ENCODE data around the gene MBNL1.

DNA sequence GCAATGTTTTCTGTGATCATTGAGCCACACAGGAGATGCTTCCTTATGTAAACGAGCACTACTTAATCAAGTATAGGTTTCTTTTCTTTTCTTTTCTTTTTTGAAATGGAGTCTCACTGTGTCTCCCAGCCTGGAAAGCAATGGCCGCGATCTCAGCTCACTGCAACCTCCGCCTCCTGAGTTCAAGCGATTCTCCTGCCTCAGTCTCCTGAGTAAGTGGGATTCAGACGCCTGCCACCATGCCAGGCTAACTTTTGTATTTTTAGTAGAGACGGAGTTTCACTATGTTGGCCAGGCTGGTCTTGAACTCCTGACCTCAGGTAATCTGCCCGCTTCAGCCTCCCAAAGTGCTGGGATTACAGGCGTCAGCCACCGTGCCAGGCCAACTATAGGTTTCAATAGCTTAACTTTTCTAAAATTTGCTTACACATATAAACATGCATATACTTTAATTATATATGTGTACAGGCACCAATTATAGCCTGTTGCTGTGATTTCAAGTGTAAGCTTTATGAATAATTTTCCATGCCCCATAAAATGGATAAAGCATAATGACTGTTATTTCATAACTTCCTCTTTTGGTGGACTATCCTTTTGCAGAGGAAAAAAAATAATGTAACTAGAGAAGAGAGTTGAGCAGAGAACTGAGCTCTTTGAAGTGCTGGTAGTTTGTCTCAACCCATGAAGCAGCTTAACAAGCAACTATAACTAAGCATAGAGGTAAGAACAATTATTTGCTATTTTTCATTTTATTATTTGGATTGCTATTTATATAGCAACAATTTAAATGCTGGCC, 24.8 kb upstream of the MBNL1 start:
- TF ChIP-seq, protein P1, sequence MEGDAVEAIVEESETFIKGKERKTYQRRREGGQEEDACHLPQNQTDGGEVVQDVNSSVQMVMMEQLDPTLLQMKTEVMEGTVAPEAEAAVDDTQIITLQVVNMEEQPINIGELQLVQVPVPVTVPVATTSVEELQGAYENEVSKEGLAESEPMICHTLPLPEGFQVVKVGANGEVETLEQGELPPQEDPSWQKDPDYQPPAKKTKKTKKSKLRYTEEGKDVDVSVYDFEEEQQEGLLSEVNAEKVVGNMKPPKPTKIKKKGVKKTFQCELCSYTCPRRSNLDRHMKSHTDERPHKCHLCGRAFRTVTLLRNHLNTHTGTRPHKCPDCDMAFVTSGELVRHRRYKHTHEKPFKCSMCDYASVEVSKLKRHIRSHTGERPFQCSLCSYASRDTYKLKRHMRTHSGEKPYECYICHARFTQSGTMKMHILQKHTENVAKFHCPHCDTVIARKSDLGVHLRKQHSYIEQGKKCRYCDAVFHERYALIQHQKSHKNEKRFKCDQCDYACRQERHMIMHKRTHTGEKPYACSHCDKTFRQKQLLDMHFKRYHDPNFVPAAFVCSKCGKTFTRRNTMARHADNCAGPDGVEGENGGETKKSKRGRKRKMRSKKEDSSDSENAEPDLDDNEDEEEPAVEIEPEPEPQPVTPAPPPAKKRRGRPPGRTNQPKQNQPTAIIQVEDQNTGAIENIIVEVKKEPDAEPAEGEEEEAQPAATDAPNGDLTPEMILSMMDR (IDR thresholded peaks at IDR 0.05), result no peak
- TF ChIP-seq ZFX (IDR thresholded peaks at IDR 0.05; ENCODE audit: borderline replicate concordance), result no peak
